KBM-7 (cell line): Measurements from ENCODE around the gene NBPF26.
"Not testable (repeated sequence)": the region's sequence is repeated elsewhere in the genome, so short reads cannot be mapped to it uniquely, and the experiment has no call there.

ENCODE experiments used
- DNase-seq: peaks from one replicate; pipeline ENCODE4 v3.0.0-alpha.2; 2015
- in situ Hi-C: fragments of 300-500 bp; cut with MboI; formaldehyde crosslinking; loops from 2 replicates; pipeline ENCODE4 v1.14.3; 2020; ENCODE audit warnings: low sequenced_read_pairs, low pct_unique_long_range_greater_than_20kb, mixed read lengths

NBPF26 gene

GRCh38 chr1:120850287-120850536, 126.5 kb downstream of the NBPF26 start:
- in situ Hi-C loops, result not testable (repeated sequence)
- peak; percentile 62 for DNase-seq

GRCh38 chr1:120850537-120851421, 127.0 kb downstream of the NBPF26 start:
- in situ Hi-C loops, result not testable (repeated sequence)

GRCh38 chr1:120858144-120858543, 134.4 kb downstream of the NBPF26 start:
- in situ Hi-C loops, DNase-seq: not testable (repeated sequence)

More at GRCh38 chr1:120850537-120851421, 127.0 kb downstream of the NBPF26 start:
- DNase-seq, result peak; percentile 98

- DNase-seq, in situ Hi-C loops: not testable (repeated sequence)
Observed at GRCh38 chr1:120859615-120860234, 136.0 kb downstream of the NBPF26 start.

- DNase-seq, in situ Hi-C loops: not testable (repeated sequence)
Observed at GRCh38 chr1:120878206-120878605, 154.5 kb downstream of the NBPF26 start.

- in situ Hi-C loops, DNase-seq: not testable (repeated sequence)
Observed at GRCh38 chr1:120880056-120880455, 156.3 kb downstream of the NBPF26 start.

GRCh38 chr1:120881934-120882333, 158.2 kb downstream of the NBPF26 start:
- in situ Hi-C loops, DNase-seq: not testable (repeated sequence)
